CD1c-positive myeloid dendritic cell (primary cell): ENCODE data around the gene CACNG7.

Experiments
- DNase-seq: peaks from one replicate; pipeline ENCODE4 v3.0.0-alpha.2; 2016; ENCODE audit errors: extremely low spot score

The CACNG7 gene

DNA sequence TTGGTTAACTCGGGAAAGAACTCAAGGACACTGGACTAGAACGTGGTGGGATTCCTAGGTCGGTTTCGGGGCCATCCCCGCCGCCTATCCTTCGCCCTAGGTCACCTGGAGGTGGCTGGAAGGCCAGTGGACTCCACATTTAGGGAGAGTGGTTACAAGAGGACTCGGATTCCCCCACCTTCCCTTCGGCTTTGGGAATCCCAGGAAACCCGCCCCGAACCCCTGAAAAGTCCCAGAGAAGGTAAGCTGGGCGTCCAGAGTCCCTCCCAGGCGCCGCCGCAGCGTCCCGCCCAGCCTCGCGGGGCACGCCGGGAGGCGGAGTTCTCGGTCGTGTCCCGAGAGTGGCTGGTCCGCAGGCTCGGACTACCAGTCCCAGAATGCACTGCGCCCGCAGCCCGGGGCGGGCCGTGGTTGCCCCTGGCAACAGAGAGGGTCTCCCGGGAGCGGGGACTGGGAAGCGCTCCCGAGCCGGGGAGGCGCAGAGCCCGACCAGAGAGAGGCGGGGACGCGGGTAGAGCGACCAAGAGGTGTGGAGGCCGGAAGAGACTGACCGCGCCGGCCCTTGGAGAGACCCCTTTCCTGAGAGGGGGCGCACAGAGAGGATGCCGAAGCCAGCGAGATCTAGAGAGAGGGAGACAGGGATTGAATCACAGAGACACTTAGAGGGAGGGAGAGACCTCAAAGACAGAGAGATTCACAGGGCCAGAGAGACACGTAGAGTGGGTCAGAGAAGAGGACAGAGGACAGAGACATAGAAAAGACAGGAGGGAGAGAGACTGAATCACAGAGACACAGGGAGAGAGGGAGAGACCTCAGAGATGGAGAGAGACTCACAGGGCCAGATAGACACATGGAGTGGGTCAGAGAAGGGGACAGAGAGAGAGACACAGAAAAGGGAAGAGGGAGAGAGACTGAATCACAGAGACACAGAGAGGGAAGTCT, 29.7 kb upstream of the CACNG7 start:
- peak; percentile 77 for DNase-seq

- DNase-seq: no peak
Observed at GRCh38 chr19:53880711-53881481, 28.2 kb upstream of the CACNG7 start.

DNA sequence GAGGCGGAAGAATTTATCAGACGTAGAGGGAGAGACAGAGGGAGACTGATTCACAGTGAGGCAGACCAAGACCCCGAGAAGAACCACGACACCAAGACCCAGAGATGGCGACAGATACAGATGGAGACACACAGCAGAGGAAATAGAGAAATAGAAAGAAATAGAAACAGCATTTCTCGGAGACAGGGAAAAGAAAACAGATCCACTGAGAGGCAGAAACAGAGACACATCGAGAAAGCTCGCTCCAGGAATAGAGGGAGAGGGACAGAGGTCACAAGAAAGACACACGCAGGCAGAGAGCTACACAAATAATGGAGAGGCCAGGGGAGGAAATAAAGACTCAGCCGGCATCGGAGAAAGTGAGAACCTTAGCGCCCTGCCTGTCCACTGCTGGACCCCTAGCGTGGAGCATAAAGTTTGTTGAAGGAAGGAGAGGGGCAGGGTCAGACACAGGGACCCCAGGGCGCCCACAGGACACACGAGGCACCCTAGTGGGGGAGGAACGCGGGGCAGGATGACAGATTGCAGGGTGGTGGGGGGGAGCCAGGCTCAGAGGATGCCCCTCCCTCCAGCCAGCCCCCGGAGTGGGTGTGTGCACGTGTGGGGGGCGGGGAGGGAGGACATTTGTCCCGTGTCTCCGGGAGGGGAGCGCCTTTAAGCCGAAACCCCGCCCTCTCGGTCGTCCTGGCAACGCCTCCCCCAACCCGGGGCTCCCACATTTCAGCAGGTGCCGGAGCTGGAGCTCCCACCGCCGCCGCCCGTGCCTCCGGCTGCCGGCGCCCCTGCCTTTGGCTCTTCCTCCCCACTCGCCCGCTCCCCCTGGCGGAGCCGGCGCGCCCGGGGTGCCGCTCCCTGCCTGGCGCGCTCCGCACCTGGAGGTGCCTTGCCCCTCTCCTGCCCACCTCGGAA, 27.3 kb upstream of the CACNG7 start, which contains the start of gene PRKCG:
Gene PRKCG, plus strand, starts transcription at position 716 of the 909 bp plus-strand sequence. CDS start 298 bp downstream, outside the sequence.
- DNase-seq: peak; percentile 68

- no peak for DNase-seq
Observed at GRCh38 chr19:53882391-53883050, 26.6 kb upstream of the CACNG7 start.

GRCh38 chr19:53883231-53883661, 25.8 kb upstream of the CACNG7 start:
- no peak for DNase-seq

DNA sequence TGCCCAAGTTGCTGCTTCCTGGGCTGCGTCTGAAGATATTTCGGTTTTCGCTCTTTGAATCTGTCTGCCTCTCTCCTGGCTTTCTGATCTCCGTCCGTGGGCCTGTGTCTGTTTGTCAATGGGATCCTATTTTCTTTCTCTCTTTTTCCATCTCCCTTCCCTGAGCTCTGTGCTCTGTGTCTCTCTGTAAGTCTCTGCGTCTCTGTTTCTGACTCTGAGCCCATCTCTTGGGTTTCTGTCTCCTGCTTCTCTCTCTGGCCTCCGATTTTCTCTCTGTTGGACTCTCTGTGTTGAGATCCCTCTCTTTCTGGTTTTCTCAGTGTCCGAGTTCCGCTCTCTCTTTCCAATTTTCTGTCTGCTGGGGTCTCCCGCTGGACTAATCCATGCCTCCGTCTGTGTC, 25.3 kb upstream of the CACNG7 start:
- no peak for DNase-seq

DNA sequence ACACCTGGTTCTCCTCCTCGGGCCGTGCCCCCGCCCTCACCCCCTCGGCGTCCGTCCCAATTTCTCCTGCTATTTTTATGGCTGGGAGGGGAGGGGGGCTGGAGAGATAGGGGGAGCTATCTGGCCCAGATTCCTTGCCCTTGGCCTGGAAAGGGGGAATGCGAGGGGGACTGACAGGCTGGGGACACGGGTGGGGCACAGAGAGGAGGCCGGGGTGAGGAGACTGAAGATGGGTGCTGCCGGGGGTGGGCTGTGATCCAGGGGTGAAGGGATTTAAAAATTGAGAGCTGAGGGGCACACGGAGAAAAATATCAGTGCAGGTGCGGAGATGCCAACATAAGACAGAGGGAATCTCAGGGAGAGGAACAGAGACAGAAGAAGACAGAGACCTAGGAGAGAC, 24.8 kb upstream of the CACNG7 start:
- DNase-seq: no peak

DNA sequence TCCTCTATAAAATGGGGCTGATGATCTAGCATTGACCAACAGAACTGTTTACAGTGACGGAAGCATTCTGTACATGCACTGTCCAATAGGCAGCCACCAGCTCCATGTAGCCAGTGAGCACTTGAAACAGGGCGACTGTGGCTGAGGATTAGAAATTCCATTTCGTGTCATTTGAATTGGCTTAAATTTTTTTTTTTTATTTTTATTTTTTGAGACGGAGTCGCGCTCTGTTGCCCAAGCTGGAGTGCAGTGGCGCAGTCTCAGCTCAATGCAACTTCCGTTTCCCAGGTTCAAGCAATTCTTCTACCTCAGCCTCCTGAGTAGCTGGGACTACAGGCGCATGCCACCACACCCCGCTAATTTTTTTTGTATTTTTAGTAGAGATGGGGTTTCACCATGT, 24.0 kb upstream of the CACNG7 start:
- DNase-seq: no peak

- DNase-seq: no peak
Observed at GRCh38 chr19:53892301-53892980, 16.6 kb upstream of the CACNG7 start.

- DNase-seq: no peak
Observed at GRCh38 chr19:53892981-53893325, 16.1 kb upstream of the CACNG7 start.

DNA sequence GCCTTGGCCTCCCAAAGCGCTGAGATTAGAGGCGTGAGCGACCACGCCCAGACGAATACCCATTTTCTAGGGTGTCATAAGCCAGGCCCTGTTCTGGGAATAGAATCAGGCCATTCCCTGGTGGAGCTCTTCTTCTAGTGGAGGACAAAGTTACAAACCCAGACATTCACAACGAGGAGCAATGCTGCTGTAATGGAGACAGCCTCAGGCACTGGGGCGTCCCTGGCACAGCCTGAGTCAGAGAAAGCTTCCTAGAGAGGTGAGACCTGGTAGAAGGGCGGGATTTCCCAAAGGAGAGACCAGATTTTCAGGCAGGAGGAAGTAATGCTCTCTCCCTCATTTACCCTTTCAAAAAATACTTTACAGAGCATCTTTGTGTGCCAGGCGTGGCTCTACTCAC, 14.4 kb upstream of the CACNG7 start:
- DNase-seq: no peak

DNA sequence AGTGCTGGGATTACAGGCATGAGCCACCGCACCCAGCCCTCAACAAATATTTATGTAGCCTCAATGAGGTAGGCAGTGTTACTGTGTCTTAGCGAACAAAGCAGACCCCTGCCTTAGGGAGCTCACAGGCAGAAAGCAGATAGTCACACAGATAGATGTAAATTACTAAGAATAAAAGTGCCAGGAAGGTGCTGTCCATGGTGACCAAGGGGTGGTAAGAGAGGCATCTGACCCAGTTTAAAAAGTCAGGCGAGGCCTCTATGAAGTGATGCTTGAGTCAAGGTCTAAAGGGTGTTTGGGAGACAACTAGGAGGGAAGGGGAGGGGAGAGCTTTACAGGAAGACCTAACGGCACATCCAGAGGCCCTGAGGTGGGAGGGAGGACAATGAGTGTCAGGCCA, 12.4 kb upstream of the CACNG7 start:
- no peak for DNase-seq

GRCh38 chr19:53897459-53897858, 11.6 kb upstream of the CACNG7 start:
- DNase-seq: no peak

DNA sequence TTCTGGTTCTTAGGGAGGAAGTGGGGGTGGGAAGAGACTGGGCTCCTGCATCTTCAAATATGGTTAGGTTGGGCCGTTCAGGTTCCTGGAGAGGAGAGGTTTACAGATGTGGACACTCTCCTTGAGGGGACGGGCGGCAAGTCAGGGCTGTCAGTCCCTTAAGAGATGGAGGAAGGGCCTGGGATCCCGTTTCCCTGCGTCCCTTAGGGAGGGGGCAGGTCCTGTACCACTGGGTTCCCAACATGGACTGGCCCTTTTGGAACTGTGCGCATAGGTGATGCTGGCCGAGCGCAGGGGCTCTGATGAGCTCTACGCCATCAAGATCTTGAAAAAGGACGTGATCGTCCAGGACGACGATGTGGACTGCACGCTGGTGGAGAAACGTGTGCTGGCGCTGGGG, 10.9 kb upstream of the CACNG7 start:
- DNase-seq: no peak

- DNase-seq: no peak
Observed at GRCh38 chr19:53898636-53899341, 10.3 kb upstream of the CACNG7 start.

DNA sequence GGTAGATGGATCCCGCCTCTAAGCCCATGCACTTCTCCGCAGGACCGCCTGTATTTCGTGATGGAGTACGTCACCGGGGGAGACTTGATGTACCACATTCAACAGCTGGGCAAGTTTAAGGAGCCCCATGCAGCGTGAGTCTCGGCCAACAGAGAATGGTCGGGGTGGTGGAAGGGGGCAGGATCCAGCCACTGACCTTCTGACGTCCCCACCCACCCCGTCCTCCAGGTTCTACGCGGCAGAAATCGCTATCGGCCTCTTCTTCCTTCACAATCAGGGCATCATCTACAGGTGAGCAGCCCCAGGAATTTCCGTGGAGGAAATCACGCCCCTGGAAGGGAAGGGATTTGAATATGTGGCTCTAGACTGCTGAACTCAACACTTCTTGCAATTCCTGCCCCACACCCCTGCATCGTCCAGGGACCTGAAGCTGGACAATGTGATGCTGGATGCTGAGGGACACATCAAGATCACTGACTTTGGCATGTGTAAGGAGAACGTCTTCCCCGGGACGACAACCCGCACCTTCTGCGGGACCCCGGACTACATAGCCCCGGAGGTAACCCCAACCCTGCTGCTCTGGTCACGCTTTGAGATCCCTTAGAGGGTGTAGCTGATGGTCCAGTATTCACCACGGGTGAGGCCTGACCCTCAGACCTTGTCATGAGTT, 8.8 kb upstream of the CACNG7 start:
- DNase-seq: no peak

DNA sequence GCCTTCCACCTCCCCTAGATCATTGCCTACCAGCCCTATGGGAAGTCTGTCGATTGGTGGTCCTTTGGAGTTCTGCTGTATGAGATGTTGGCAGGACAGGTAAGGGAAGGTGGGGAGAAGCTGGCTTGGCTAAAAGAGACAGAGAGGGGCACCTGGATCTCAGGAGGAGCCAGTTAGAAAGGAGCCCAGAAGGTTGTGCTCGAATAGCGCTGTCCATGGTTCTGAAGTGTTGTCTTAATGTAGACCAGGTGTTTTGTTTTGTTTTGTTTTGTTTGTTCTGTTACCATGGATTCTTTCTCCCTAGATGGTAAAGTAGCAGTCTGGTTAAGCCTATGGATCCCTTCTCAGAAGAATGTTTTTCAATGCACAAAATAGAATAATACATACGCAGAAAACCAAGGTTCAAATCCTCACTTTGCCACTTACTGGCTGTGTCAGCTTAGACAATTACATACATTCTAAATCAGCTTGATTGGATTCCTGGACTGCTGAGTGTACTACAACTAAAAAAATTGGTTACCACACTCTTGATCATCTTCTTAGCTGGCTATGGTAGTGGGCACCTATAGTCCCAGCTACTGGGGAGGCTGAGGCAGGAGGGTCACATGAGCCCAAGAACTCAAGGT, 5.9 kb upstream of the CACNG7 start:
- peak; percentile 42 for DNase-seq

DNA sequence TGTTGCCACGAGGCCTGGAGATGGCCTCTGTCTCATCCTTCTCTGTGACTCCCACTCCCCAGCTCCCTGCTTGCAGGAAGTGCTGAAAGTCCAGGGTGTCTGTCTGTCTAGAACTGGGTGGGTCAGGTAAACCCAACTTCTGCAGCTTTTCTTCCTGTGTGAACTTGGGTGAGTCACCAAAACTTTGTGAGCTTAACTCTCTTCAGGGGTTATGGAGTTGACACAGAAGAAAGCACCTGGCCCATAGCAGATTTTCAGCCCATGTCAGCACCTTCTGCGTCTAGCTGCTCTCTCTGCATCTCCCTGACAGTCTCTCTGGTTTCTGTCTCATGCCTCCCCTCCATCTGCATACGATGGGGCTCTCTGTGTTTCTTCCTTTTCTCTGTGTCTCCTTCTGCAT, 4.2 kb upstream of the CACNG7 start:
- no peak for DNase-seq

GRCh38 chr19:53905787-53906186, 3.3 kb upstream of the CACNG7 start:
- no peak for DNase-seq
